ENCODE data around the gene CHST11.

GRCh38 chr12:104510873-104511440, 54.2 kb downstream of the CHST11 start:
- TF ChIP-seq CTCF (conservative IDR thresholded peaks at IDR 0.05 in 1 of 2, IDR thresholded peaks at IDR 0.05 in 1 of 2; ENCODE audit: extremely low read depth in 1 of 2, insufficient read depth in 1 of 2, low read depth in 1 of 2, low read length in 2 of 2) (no peak), EZH2 (IDR thresholded peaks at IDR 0.05; ENCODE audit: borderline replicate concordance, low read length) (no peak)
